Measurements from ENCODE around the gene ZBED4.

GRCh38 chr22:49869086-49869830, 15.6 kb downstream of the ZBED4 start:
- TF ChIP-seq CTCF (IDR thresholded peaks at IDR 0.05) (no peak), POLR2A (IDR thresholded peaks at IDR 0.05) (no peak), POLR2AphosphoS5 (IDR thresholded peaks at IDR 0.05; ENCODE audit: insufficient read depth in 1 of 2, low read depth in 1 of 2) (no peak)
